Stimulated activated CD4-positive, alpha-beta T cell treated with anti-CD3 and anti-CD28 coated beads, Interleukin-12 subunit alpha, Interleukin-12 subunit beta, amount 100 ng/mL, for 48 hours (primary cell): Measurements from ENCODE around the gene LRRC10.

Experiments used
- DNase-seq, 3 donors: peaks; one replicate each; pipeline ENCODE4 v3.0.0-alpha.2; 2020; ENCODE audit warnings: low read depth in 2 of 3, low spot score in 1 of 3

The LRRC10 gene, protein sequence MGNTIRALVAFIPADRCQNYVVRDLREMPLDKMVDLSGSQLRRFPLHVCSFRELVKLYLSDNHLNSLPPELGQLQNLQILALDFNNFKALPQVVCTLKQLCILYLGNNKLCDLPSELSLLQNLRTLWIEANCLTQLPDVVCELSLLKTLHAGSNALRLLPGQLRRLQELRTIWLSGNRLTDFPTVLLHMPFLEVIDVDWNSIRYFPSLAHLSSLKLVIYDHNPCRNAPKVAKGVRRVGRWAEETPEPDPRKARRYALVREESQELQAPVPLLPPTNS

DNA sequence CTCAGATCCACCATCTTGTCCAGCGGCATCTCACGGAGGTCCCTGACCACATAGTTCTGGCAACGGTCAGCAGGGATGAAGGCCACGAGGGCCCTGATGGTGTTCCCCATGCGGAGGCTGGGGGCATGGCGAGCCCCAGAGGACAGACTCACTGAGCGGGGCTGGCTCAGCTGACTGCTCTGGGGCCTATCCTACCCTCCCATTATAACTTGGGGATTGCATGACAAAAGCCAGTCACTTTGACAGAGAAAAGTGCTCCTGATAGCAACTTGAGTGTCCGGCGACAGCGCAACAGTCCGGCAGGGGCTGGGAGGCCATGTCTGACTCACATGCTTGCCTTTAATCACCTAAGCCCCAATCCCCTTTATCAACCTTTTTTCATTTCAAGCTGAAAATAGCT is at the start of gene LRRC10:
Gene LRRC10, minus strand, starts transcription at position 179 of the 400 bp plus-strand sequence. Its CDS starts 69 bp downstream, at position 110.
- DNase-seq: no peak

DNA sequence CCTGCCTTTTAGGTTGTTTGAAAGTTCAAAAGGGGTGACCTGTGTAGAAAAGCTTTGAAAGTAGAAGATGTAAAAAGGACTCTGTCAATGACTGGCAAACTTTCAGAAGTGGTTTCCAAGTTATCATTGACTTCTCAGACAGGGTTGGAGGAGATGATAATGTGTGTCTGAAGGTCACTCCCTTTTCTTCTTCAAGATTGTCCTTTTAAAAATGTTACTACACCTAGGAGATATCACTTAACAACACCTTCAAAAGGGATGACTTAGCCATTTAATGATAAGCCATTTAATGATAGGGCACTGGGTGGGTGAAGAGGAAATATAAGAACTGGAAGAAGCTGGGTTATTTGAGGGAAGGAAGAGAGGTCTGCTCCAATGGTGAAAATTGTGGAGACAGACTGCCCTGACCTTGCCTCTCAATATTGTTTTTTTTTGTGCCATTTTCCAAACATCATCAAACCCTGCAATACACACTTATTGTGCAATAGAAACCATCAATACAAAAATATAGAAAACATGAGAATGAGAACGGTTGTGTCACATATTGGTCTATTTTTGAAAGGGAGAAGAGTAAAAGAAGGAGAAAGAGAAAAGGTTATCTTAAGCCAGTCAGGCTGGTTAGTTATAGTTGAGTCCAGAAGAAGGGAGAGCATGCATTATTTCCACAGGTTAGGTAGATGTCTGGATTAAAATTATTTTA is 49.6 kb upstream of the LRRC10 start:
- DNase-seq: no peak

DNA sequence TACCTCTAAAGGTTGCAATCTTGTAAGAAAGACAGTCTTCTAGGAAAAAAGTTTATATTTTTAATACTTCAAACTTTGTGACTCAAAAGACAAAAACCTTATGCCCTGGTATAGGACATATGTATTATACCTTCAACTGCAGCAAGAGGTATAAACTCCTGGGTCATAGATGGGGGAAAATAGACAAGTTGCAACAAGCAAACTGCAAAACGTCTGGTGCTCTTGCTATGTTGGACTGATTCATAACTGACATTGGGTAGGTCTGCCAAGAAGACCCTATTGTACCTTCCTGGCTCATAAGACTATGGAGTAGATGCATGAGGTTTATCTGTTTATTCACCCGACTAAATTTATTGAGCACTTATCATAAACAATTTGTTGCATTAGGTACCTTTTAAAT is 47.5 kb upstream of the LRRC10 start:
- no peak for DNase-seq

DNA sequence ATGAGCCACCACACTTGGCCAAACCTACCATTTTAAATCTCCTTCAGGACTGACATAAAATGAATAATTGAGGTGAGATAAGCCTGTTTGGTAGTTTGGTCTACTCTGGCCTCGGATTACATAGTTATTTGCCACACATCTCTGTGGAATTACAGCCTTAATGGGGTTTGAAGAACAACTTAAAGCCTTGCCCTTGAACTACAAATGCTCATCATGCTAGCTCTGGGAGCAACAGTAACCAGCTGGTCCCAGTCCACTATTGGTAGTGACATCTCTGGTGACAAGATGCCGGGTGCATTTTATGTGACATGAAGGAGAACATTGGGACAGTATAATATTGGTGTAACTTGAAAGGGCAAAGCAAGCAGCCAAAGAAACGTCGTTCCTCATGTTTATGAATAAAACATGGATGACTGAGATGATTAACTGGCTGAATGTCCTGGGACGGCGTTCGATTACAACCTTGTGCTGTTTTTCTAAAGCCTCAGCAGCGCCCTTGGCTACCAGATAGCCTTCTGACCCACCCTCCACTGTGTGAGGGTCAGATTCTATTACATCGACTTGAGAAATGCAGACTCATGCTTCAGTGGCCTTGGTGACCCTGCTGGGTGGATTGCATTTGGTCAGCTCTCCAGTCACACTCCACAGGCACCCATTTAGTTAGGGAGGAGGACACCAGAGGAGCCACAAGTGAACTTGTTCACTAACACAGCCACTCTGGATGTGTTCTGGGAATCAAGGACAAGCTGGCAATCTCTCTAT is 46.9 kb upstream of the LRRC10 start:
- DNase-seq: no peak

DNA sequence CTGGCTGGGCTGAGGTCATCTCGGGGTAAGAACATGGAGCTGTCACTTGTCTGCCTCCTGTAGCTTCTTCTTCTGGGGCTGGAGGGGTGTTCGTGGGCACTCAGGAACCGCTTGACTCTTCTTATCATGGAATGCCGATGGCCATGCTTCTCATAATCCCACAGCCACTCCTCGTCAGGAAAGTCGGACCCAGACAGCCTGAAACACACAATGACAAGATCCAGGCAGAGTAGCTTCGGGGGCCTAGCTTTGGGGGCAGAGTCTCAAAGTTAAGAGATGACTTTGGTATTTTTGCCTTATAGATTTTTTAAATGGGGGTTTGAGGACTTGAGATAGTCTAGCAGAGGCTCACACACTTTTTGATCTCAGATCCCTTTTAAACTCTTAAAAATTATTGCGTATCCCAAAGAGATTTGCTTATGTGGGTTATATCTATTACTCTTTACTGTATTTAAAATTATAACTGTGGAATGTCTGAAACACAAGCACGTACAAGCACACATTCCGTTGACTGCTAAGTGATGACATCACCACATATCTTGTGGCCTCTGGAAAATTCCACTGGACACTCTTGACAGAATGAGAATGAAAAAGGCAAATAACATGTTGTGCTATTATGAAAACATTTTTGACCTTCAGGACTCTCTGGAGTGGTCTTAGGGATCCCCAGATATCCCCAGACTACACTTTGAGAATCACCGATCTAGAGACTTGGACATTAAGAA is 45.1 kb upstream of the LRRC10 start:
- no peak for DNase-seq

DNA sequence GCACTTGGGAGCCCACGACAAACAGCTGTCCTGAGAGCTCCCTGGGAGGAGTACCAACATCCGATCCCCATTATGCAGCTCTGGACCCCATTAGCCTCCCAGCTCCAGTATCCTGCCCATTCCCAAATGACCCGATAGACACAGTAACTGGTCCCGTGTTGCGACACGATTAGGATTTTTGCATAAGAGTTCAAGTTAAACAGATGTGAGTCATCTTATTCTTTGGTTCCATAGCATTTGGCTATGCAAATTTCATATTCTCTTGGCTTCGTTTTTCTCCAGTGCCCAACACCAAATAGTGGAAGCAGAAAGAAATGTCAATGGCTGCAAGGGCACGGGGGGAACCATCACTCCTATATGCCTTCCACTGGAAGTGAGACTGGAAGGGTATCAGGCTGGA is 43.0 kb upstream of the LRRC10 start:
- no peak for DNase-seq

DNA sequence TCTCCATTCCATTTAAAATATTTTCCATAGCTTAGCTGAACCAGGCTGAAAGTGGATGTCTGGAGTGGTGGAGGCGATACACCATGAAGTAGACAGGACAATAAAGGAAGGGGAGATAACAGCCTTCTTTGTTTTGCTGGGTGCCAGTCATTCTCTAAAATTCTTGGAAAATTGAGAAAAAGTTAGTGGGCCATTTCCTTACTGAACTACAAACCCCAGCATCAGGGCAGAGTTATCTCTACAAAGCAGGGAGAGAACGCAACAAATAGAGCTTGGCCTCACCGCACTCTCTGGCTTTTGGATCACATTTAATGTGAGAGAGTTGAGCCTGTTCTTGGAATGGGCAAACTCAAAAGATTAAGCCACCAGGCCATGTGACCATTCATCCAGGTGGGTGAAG is 41.2 kb upstream of the LRRC10 start:
- DNase-seq: no peak

DNA sequence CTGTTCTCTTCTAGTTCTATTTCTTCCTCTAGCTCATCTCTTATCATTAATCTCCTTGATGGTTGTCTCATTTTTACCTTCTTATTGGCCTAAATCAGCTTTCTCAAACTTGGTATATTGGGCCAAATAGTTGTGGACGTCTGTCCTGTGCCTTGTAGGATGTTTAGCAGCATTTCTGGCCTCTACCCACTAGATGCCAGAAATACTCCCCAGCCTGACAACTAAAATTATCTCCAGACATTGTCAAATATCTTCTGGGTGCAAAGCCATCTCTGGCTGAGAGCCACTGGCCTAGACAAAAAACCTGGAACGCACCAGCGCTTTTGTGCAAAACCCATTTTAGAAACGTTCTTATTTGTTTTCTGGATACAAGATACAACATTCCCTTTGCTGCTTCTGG is 38.8 kb upstream of the LRRC10 start:
- DNase-seq: no peak

DNA sequence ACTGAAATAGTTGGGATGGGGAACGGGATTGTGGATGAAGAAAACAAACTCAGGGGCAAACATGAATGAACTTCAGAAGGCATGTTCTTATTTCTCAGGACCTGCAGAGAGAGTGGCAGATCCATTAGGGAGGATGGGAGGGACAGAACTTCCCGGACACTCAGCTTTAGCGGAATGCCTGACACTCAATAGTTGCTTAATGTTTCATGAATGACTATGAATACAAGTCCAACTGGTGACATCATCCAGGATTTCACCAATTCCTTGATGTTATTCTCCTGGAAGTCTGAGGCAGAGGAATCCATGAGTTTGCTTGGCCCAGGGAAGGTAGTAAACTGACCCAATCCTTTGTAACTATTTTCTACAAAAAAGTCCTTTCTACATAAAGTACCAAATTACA is 37.8 kb upstream of the LRRC10 start:
- no peak for DNase-seq

DNA sequence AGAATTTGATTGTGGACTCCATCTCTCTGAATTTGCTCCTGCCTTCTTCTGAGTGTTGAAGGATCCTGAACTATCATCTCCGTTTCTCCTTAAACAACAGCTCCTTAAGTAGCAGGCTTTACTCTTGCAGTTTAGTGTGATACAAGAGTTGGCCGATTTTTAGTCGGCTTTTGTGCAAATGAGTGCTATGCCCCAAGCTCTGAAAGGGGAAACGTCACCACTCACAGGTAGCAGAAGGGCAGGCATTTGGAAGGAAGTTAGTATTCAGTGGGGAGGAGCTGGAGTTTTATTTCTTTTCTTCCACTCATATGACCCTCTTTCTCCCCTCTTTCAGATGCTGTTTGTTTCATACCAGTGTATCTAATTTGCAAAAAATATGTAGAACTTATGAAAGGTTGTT is 36.5 kb upstream of the LRRC10 start:
- no peak for DNase-seq

DNA sequence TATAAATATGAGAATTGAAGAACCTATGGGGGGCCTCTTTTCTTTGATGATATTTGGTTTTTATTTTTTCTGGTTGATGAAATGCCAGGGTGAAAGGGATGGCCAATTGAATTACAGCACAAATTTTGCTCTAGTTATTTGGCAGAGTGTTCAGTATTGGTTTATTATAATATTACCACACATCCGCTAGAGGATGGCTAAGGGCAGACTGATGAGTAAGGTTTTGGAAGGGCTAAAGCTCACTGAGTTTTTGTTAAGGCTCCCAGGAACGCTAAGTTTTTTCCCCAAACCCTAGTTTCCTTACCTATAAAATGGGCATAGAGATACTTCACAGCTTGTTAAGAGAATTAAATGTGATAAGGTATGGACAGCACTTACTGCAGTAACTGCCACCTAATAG is 34.3 kb upstream of the LRRC10 start:
- no peak for DNase-seq

DNA sequence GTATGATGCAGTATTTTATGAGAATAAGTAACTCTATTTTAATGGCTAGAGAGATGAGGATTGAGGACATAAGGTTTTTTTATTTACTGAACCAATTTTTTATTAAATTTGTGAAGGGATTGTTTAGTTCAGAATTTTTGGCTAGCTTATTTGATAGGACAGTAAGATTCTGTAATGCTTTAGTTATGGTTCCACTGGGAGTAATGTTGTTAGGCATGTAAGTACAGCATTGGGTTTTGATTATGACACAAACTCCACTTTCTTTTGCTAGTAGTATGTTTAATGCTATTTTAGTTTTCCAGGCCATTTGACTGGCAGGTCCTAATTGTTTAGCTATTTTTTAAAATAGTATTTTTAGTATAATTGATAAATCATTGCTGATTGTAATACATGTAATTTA is 33.8 kb upstream of the LRRC10 start:
- DNase-seq: no peak

DNA sequence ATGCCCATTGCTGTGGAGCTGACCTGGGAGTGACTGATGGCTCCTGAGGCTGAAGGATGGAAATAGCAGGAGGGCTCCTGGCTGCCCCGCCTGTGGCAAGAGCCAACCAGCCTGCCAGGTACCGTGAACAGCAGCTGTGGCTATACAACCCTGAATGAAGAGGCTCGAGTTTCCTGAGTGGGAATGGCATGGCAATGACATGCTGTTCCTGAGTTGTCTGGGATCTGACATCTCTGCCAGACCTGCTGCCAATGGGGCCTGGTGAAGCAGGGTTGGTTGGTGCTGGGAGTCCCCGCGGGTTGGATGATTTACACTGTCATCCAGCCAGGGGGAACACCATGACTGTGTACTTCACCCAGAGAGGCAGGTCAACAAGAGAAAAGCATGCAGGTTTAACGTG is 31.8 kb upstream of the LRRC10 start:
- no peak for DNase-seq

DNA sequence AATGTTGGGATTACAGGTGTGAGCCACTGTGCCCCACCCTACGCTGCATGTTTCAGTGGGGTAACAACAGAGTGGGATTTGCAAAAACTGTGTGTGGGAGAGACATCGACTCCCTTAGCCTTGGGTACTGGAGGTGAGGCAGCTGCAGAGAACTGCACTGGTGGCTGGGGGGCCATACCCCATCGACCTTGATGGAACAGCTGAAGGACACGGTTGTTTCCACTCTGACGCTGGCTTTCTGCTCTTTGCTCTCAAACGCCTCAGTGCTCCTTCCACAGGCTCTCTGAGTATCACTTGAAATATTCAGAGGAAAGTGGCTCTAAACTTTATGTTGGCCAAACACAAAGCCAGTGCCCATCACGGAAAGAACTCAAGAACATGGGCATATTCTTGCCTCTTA is 30.8 kb upstream of the LRRC10 start:
- DNase-seq: no peak

DNA sequence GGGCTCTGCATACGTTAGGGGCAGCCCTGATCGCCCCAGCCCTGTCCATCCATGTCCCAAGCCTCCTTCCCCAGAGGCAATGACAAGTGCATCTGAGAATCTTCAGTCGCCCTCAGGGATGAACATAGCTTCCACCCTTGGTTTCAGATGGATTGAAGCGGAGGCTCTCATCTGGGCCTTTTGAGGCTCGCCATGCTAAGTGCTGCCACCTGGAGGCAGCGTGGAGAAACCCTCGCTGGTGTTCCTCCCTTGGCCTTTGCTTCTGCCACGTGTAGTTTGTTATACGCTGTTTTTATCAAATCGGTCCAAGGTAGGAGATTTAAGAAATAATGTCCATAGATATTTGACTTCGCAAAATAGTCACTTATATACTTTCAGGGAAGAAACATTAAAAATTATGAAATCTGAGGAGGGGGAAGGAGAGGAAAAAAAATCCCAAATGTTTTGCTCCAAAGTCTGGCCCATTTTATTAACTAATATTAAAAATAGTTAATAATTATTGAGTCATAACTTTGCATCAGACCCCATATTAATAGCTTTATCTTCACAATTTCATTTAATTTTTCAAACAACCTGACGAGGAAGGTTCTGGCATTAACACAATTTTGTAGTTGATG is 28.8 kb upstream of the LRRC10 start:
- DNase-seq: peak; percentile 44 to 53 (median 50)

DNA sequence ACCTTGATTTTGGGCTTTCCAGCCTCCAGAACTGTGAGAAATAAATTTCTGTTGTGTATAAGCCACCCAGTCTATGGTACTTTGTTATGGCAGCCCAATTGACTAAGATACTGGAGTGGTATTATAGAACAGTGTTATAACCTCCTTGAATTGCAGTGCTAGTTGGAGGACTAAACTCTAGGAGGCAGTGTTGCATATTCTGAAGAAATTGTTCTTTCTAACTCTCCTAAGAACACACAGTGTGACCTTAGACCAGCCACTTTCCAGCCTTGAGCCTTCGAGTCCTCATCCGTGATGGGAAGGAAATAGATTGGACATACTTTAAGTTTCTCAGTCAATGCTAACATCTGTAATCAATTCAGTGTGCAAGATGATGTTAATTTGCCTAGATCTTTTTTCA is 22.4 kb upstream of the LRRC10 start:
- no peak for DNase-seq

DNA sequence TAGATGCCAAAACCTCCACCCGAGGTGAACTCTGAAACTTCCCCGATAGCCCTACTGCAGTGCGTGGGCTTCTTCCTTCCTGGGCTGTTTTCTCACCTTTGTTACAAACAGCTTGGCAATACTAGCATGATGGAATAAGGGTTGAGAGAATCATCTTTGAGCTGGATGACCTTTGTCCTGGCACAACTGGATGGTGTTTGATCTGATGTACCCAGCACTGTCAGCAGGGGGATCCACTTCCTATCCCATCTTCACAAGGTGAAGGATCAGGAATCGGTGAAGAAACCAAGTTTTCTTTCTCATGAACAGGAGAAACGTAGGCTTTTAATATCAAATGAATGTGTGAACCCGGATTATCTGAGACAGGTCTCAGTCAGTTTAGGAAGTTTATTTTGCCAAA is 19.5 kb upstream of the LRRC10 start:
- DNase-seq: no peak

DNA sequence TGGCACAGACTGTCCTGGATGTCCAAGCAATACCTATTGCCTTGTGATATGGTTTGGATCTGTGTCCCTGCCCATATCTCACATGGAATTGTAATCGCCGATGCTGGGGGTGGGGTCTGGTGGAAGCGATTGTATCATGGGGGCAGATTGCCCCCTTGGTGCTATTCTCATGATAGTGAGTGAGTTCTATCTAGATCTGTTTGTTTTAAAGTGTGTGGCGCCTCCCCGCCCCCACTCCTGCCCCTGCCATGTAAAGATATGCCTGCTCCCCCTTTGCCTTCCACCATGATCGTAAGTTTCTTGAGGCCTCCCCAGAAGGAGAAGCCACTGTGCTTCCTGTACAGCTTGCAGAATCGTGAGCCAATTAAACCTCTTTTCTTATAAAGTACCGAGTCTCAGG is 16.8 kb upstream of the LRRC10 start:
- no peak for DNase-seq

DNA sequence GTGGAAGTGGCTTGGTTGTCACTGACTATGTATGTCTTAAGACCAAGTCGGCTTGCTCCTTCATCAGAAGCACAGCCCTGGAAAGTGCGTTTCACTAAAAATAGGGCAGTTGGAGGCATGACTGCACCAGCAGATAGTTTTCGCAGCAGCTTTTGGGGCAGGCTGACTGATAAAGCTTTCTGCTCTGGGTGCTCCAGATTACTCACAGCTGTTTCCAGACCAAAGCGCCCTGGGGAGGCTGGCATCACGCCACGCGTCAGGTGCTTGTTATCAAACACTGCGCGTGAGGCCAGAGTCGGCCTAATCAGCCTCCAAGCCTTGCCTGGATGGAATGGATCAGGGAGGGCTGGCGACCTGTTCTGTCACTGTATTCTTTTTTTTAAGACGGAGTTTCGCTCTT is 13.3 kb upstream of the LRRC10 start:
- no peak for DNase-seq

DNA sequence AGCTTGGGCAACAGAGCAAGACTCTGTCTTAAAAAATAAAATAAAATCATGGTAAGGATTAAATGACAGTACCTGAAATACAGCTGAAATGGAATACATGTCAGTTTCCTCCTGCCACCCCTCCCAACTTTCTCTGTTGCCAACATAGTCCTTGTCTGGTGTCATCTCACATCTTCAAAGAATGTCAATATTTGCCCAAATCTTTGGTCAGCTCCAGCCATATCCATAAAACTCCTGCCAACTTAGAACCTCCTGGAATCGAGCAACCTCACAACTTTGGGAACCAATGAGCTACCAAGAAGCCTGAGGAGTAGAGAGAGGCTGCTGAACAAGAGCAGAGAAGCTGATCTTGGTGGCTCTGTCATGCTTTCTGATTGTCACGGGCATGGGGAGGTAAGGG is 10.8 kb upstream of the LRRC10 start:
- DNase-seq: no peak

DNA sequence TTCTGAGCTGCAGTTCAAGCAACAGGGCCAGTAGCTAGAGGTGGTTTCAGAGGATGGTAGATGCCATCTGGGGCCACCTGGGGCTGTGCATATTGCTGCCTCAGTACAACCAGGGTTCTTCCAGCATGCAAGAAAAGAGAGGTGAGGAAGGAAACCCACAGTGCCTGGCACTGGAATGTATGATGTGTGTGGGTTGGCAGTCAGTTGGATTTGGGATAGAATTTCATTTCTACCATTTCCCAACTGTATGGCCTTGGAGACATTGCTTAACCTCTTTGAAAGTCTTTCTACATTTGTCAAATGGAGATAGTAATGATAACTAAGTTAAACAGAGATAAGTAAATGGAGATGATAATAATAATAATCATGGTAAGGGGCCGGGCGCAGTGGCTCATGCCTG is 10.2 kb upstream of the LRRC10 start:
- DNase-seq: no peak
